H9 (cell line): ENCODE results near the gene ACOT13. TPM values are rescaled to one million over a fixed set of nuclear protein-coding genes. Genes with fewer than 3 reads are reported as not detected.

Experiments used
- DNase-seq: peaks from one replicate; pipeline ENCODE4 v3.0.0-alpha.2; 2017
- H2AFZ ChIP-seq: one replicate; pipeline ENCODE4 v1.6.1; 2013; ENCODE audit warnings: mild to moderate bottlenecking, low read length, control low read depth, moderate library complexity
- H2AK5ac ChIP-seq: 2 replicates; pipeline ENCODE4 v1.6.1; 2013; ENCODE audit warnings: low read length, control low read depth, mixed read lengths; ENCODE audit not compliant: insufficient read length
- H2BK120ac ChIP-seq: one replicate; pipeline ENCODE4 v1.6.1; 2013; ENCODE audit warnings: low read depth, mild to moderate bottlenecking, low read length, control low read depth, inconsistent platforms; ENCODE audit not compliant: poor library complexity, severe bottlenecking
- H2BK12ac ChIP-seq: 2 replicates; pipeline ENCODE4 v1.6.1; 2013; ENCODE audit warnings: low read length, control low read depth, mixed read lengths, low read depth; ENCODE audit not compliant: insufficient read length
- H2BK15ac ChIP-seq: 2 replicates; pipeline ENCODE4 v1.6.1; 2013; ENCODE audit warnings: low read depth, low read length, control low read depth
- H2BK20ac ChIP-seq: one replicate; pipeline ENCODE4 v1.6.1; 2013; ENCODE audit warnings: low read depth, mild to moderate bottlenecking, low read length, control low read depth, inconsistent platforms; ENCODE audit not compliant: poor library complexity, severe bottlenecking
- H2BK5ac ChIP-seq: 2 replicates; pipeline ENCODE4 v1.6.1; 2013; ENCODE audit warnings: low read length, control low read depth, mixed read lengths; ENCODE audit not compliant: insufficient read length
- H3K14ac ChIP-seq: 2 replicates; pipeline ENCODE4 v1.6.1; 2013; ENCODE audit warnings: low read length, control low read depth; ENCODE audit not compliant: insufficient read depth
- H3K18ac ChIP-seq: 2 replicates; pipeline ENCODE4 v1.6.1; 2013; ENCODE audit warnings: low read depth, mild to moderate bottlenecking, mixed read lengths, low read length, control low read depth; ENCODE audit not compliant: insufficient read length
- H3K23ac ChIP-seq: 2 replicates; pipeline ENCODE4 v1.6.1; 2013; ENCODE audit warnings: low read length, control low read depth, mixed read lengths, low read depth; ENCODE audit not compliant: insufficient read length
- H3K23me2 ChIP-seq: 2 replicates; pipeline ENCODE4 v1.6.1; 2013; ENCODE audit warnings: low read depth, mild to moderate bottlenecking, mixed read lengths, low read length, control low read depth; ENCODE audit not compliant: insufficient read length, poor library complexity, severe bottlenecking
- H3K27ac ChIP-seq: 2 replicates; pipeline ENCODE4 v1.5.1; 2013; ENCODE audit warnings: low read length, control low read depth, mixed read lengths, low read depth; ENCODE audit not compliant: insufficient read length
- H3K27me3 ChIP-seq: 2 replicates; pipeline ENCODE4 v1.6.1; 2013; ENCODE audit warnings: low read length, control low read depth, inconsistent platforms; ENCODE audit not compliant: insufficient read depth
- H3K4ac ChIP-seq: 2 replicates; pipeline ENCODE4 v1.6.1; 2013; ENCODE audit warnings: low read depth, mild to moderate bottlenecking, control low read depth, inconsistent platforms, low read length, moderate library complexity
- H3K4me1 ChIP-seq: 2 replicates; pipeline ENCODE4 v1.6.1; 2013; ENCODE audit warnings: low read length, control low read depth, inconsistent platforms; ENCODE audit not compliant: insufficient read depth
- H3K4me2 ChIP-seq: 2 replicates; pipeline ENCODE4 v1.6.1; 2013; ENCODE audit warnings: low read length, control low read depth, mixed read lengths; ENCODE audit not compliant: insufficient read length, insufficient read depth
- H3K56ac ChIP-seq: 2 replicates; pipeline ENCODE4 v1.6.1; 2013; ENCODE audit warnings: low read depth, mild to moderate bottlenecking, mixed read lengths, low read length, control low read depth; ENCODE audit not compliant: insufficient read length
- H3K79me1 ChIP-seq: 2 replicates; pipeline ENCODE4 v1.6.1; 2013; ENCODE audit warnings: low read depth, mild to moderate bottlenecking, moderate library complexity, low read length, control low read depth, inconsistent platforms; ENCODE audit not compliant: insufficient read depth, poor library complexity, severe bottlenecking
- H3K79me2 ChIP-seq: 2 replicates; pipeline ENCODE4 v1.6.1; 2013; ENCODE audit warnings: low read length, control low read depth, inconsistent platforms; ENCODE audit not compliant: insufficient read depth
- H3K9ac ChIP-seq: 2 replicates; pipeline ENCODE4 v1.6.1; 2013; ENCODE audit warnings: low read length, control low read depth, mixed read lengths; ENCODE audit not compliant: insufficient read length; ENCODE audit errors: extremely low read depth
- H3K9me3 ChIP-seq: one replicate; pipeline ENCODE4 v1.6.1; 2013; ENCODE audit warnings: low read depth, low read length, inconsistent platforms; ENCODE audit not compliant: control insufficient read depth
- H3T11ph ChIP-seq: one replicate; pipeline ENCODE4 v1.6.1; 2013; ENCODE audit warnings: mild to moderate bottlenecking, low read length, control low read depth, inconsistent platforms
- H4K20me1 ChIP-seq: one replicate; pipeline ENCODE4 v1.6.1; 2013; ENCODE audit not compliant: control insufficient read depth, insufficient read length, insufficient read depth
- H4K5ac ChIP-seq: 2 replicates; pipeline ENCODE4 v1.6.1; 2013; ENCODE audit warnings: low read depth, mild to moderate bottlenecking, mixed read lengths, low read length, control low read depth; ENCODE audit not compliant: insufficient read length
- H4K8ac ChIP-seq: replicated peaks from 2 replicates; pipeline ENCODE4 v1.6.1; 2013; ENCODE audit warnings: low read length, control low read depth, mixed read lengths, low read depth; ENCODE audit not compliant: insufficient read length
- H4K91ac ChIP-seq: 2 replicates; pipeline ENCODE4 v1.6.1; 2013; ENCODE audit warnings: low read depth, mild to moderate bottlenecking, moderate library complexity, mixed read lengths, low read length, control low read depth; ENCODE audit not compliant: insufficient read length
- H3K27ac Mint-ChIP-seq, 3 experiments: 2 replicates in 2 of 3; 3 replicates in 1 of 3; pipeline ENCODE4 v1.8.0; 2020 to 2021; ENCODE audit warnings: mixed read lengths in 3 of 3, mild to moderate bottlenecking in 1 of 3, moderate library complexity in 1 of 3
- H3K27me3 Mint-ChIP-seq: 2 replicates; pipeline ENCODE4 v1.8.0; 2021; ENCODE audit warnings: low read depth, mild to moderate bottlenecking, moderate library complexity, mixed read lengths
- H3K36me3 Mint-ChIP-seq, 3 experiments: 2 replicates in 2 of 3; 3 replicates in 1 of 3; pipeline ENCODE4 v1.8.0; 2020 to 2021; ENCODE audit warnings: low read depth in 3 of 3, mixed read lengths in 3 of 3; ENCODE audit not compliant: insufficient read depth in 1 of 3
- H3K4me1 Mint-ChIP-seq, 2 experiments: 2 replicates each; pipeline ENCODE4 v1.8.0; 2020; ENCODE audit warnings: mixed read lengths in 2 of 2
- H3K4me3 Mint-ChIP-seq, 2 experiments: 2 replicates in 1 of 2; 3 replicates in 1 of 2; pipeline ENCODE4 v1.8.0; 2020 to 2021; ENCODE audit warnings: mild to moderate bottlenecking in 2 of 2, mixed read lengths in 2 of 2, moderate library complexity in 1 of 2
- H3K9me3 Mint-ChIP-seq, 2 experiments: 2 replicates in 1 of 2; 3 replicates in 1 of 2; pipeline ENCODE4 v1.8.0; 2020; ENCODE audit warnings: mild to moderate bottlenecking in 2 of 2, mixed read lengths in 2 of 2, moderate library complexity in 1 of 2
- CTCF ChIP-seq: fragments of 200-600 bp; sonication (generic); conservative IDR thresholded peaks from 3 replicates; pipeline ENCODE4 v1.8.0; 2021; ENCODE audit warnings: antibody characterized with exemption, mild to moderate bottlenecking
- WGBS: extraction: QIAGEN DNeasy Blood & Tissue Kit; methylation state at CpG from one replicate; pipeline ENCODE4 v1.1.7; 2013; ENCODE audit warnings: missing lambda C conversion rate, low lambda C conversion rate, mixed read lengths; ENCODE audit not compliant: insufficient read length; ENCODE audit errors: extremely low coverage; 5-methylcytosine and 5-hydroxymethylcytosine counted together
- total RNA-seq: library from RNA; stranded (reverse); gene quantifications from 2 replicates; pipeline ENCODE4 v1.2.1, GENCODE V29; 2021

The ACOT13 gene
- total RNA-seq, 1 experiment from 2014 or later = 38.0 TPM

GRCh38 chr6:24683297-24684296, 16.7 kb downstream of the ACOT13 start:
- no peaks in the 10 kb centered on the region for H4K20me1 ChIP-seq
- no peak overlapping the region for H3T11ph ChIP-seq
- no peaks in the 10 kb centered on the region for H3K23me2 ChIP-seq
- H3K4me2 ChIP-seq = peak overlapping the region; percentile 41
- H4K91ac ChIP-seq = no peak overlapping the region
- H3K23ac ChIP-seq = no peak overlapping the region
- H3K9me3 Mint-ChIP-seq = peaks cover 0 to 4% of the 10 kb centered on the region in 2 experiments; a peak in 3 of 5 replicates
- no peak overlapping the region for H2BK5ac ChIP-seq
- no peak overlapping the region for H2AFZ ChIP-seq
- H3K9me3 ChIP-seq = no peaks in the 10 kb centered on the region
- no peak overlapping the region for H3K9ac ChIP-seq
- H2AK5ac ChIP-seq = no peak overlapping the region
- H2BK20ac ChIP-seq = no peak overlapping the region
- H4K5ac ChIP-seq = no peak overlapping the region
- H2BK12ac ChIP-seq = no peak overlapping the region
- H3K14ac ChIP-seq = no peak overlapping the region
- H2BK15ac ChIP-seq = no peak overlapping the region
- H3K4me3 Mint-ChIP-seq = peak overlapping the region; percentile 42 to 45
- no peaks in the 10 kb centered on the region for H3K79me2 ChIP-seq
- no peaks in the 10 kb centered on the region for H3K27me3 ChIP-seq
- H3K18ac ChIP-seq = peak overlapping the region; percentile 21
- peak; percentile 40 for DNase-seq
- peak overlapping the region; percentile 92 for H3K27ac ChIP-seq
- WGBS = no CpG with 5 or more reads among the region's 12 CpGs
- H3K4me1 Mint-ChIP-seq = peaks cover 40 to 41% of the 10 kb centered on the region in 2 experiments
- H4K8ac ChIP-seq = no peak overlapping the region
- peaks cover 16 to 19% (median 18%) of the 10 kb centered on the region in 3 experiments for H3K36me3 Mint-ChIP-seq
- H2BK120ac ChIP-seq = no peak overlapping the region
- peaks cover 2% of the 10 kb centered on the region; the same call in 1 of the 2 replicates for H3K4me1 ChIP-seq
- no peaks in the 10 kb centered on the region for H3K79me1 ChIP-seq
- peak overlapping the region; percentile 93 to 95 (median 95); a peak in 6 of 7 replicates for H3K27ac Mint-ChIP-seq
- H3K27me3 Mint-ChIP-seq = peaks cover 3% of the 10 kb centered on the region
- no peak overlapping the region for H3K4ac ChIP-seq
- H3K56ac ChIP-seq = no peak overlapping the region
- no peak for TF ChIP-seq CTCF
